Stimulated activated naive CD8-positive, alpha-beta T cell treated with anti-CD3 and anti-CD28 coated beads, Interleukin-15, Interleukin-2, amounts not matched to agents 100 ng/mL and 50 ng/mL, for 24 hours (primary cell): ENCODE measurements around the gene LY6G6C.

Experiments
- H3K27ac Mint-ChIP-seq: one replicate; pipeline ENCODE4 v1.8.0; 2021; ENCODE audit warnings: mild to moderate bottlenecking, mixed read lengths
- H3K27me3 Mint-ChIP-seq: one replicate; pipeline ENCODE4 v1.8.0; 2021; ENCODE audit warnings: mixed read lengths
- H3K36me3 Mint-ChIP-seq: one replicate; pipeline ENCODE4 v1.8.0; 2021; ENCODE audit warnings: low read depth, mixed read lengths
- H3K4me1 Mint-ChIP-seq: one replicate; pipeline ENCODE4 v1.8.0; 2021; ENCODE audit warnings: low read depth, mixed read lengths
- H3K4me3 Mint-ChIP-seq: one replicate; pipeline ENCODE4 v1.8.0; 2021; ENCODE audit warnings: mild to moderate bottlenecking, mixed read lengths
- H3K9me3 Mint-ChIP-seq: one replicate; pipeline ENCODE4 v1.8.0; 2021; ENCODE audit warnings: mixed read lengths

LY6G6C gene

DNA sequence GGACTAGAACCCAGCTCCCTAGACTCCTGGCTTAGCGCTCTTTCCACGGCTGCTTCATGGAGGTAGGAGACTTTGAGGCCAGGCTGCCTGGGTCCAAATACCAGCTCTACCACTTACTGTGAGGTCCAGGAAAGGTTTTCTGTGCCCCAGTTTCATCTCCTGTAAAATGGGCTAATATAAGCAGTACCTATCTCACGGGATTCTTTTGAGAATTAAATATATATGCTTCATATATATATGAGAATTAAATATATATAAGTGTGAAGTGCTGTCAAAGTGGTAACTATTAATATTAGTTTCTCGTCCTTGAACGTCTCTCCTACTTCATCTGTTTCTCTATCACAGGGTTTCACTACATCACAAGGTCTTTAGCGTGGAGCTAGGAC is 30.5 kb downstream of the LY6G6C start:
- Mint-ChIP-seq H3K36me3 (peaks cover 41% of the 10 kb centered on the region), H3K9me3 (no peaks in the 10 kb centered on the region), H3K4me3 (no peak overlapping the region), H3K27me3 (no peaks in the 10 kb centered on the region), H3K27ac (peak overlapping the region; percentile 60), H3K4me1 (peaks cover 16% of the 10 kb centered on the region)

GRCh38 chr6:31690231-31691077 is 31.1 kb downstream of the LY6G6C start:
- no peak overlapping the region for H3K4me3 Mint-ChIP-seq
- peak overlapping the region; percentile 60 for H3K27ac Mint-ChIP-seq
- H3K27me3 Mint-ChIP-seq = no peaks in the 10 kb centered on the region
- no peaks in the 10 kb centered on the region for H3K9me3 Mint-ChIP-seq
- H3K36me3 Mint-ChIP-seq = peaks cover 41% of the 10 kb centered on the region
- H3K4me1 Mint-ChIP-seq = peaks cover 16% of the 10 kb centered on the region

DNA sequence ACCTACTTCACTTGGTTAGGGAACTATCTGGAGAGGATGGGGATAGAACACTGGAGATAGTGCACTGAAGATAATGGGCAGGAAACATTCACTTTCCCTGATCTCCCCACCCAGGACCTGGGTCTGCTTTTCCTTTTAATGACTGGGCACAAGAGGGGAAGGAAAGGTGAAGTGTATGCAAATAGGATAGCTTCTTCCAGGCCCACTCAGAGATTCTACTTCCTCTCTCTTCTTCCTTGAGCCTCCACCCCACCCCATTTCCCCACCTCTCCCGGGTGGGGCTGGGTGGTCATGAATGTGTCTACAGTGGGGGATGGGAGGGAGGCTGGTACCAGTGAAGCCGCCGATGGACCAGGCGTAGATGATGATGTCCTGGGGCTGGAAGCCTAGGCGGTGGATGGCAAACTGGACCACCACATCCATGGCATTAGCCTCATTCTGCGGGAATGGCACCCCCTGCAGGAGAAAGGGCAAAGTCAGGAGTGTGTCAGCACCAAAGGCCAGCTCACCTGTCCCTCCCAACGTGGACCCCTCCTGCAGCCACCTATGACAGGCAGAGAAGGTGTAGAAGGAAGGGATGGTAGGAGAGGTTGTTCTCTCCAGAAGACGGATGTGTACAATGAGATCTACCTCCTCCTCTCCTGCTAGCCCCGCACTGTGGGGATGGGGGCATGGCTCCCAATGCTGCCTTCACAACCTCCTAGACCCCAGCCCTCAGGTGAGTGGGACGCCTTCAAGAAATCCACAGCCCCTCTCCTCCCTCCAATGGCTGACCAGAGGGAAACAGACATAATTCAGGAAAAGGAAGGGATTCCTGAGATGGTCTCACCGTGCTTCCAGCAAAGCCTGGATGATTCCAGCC is 32.1 kb downstream of the LY6G6C start:
- no peak overlapping the region for H3K4me3 Mint-ChIP-seq
- peak overlapping the region; percentile 49 for H3K27ac Mint-ChIP-seq
- no peaks in the 10 kb centered on the region for H3K27me3 Mint-ChIP-seq
- no peaks in the 10 kb centered on the region for H3K9me3 Mint-ChIP-seq
- H3K36me3 Mint-ChIP-seq = peaks cover 33% of the 10 kb centered on the region
- peaks cover 16% of the 10 kb centered on the region for H3K4me1 Mint-ChIP-seq

- H3K9me3 Mint-ChIP-seq = no peaks in the 10 kb centered on the region
- no peak overlapping the region for H3K27ac Mint-ChIP-seq
- no peaks in the 10 kb centered on the region for H3K27me3 Mint-ChIP-seq
- H3K36me3 Mint-ChIP-seq = peaks cover 30% of the 10 kb centered on the region
- H3K4me3 Mint-ChIP-seq = no peak overlapping the region
- peaks cover 16% of the 10 kb centered on the region for H3K4me1 Mint-ChIP-seq
Observed at GRCh38 chr6:31687860-31688693, 33.5 kb downstream of the LY6G6C start.

DNA sequence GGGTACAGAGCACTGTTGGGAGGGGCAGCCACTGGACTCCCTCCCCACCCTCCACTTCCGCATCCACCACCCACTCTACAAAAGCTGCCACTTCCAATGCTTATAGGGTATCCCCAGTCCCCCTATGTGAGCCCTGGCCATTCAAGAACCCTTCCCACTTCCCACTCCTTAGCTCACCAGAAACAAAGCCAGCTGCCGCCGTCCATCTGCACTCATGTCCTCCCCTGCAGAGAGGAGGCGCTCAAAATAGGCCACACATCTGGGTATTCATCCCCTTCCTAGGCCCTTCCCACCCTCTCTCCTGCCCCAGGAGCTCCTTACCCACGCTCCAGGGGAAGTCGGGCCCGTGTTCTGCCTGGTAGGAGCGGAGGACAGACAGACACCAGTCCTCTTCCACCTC is 34.2 kb downstream of the LY6G6C start:
- Mint-ChIP-seq H3K36me3 (peaks cover 25% of the 10 kb centered on the region), H3K27me3 (no peaks in the 10 kb centered on the region), H3K4me1 (peaks cover 16% of the 10 kb centered on the region), H3K27ac (no peak overlapping the region), H3K4me3 (no peak overlapping the region), H3K9me3 (no peaks in the 10 kb centered on the region)

DNA sequence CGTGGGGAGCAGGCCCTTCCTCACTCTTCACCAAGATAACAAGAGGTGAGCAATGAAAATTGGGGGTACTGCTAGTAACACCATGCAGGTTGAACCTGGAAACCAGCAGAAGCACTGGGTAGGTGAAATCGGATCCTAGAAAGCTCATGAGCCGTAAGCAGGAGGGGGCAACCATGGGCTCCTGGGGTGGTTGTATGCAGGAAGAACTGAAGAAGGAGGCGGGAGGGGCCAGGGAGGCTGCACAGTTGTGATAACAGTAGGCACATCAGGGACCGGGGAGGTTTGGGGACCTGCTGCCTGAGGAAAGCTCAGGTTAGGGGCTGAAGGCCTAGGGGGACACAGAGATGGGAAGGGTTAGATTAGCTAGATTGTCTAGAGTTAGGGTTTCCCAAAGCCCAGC is 35.1 kb downstream of the LY6G6C start:
- H3K36me3 Mint-ChIP-seq = peaks cover 25% of the 10 kb centered on the region
- peaks cover 19% of the 10 kb centered on the region for H3K4me1 Mint-ChIP-seq
- no peak overlapping the region for H3K27ac Mint-ChIP-seq

DNA sequence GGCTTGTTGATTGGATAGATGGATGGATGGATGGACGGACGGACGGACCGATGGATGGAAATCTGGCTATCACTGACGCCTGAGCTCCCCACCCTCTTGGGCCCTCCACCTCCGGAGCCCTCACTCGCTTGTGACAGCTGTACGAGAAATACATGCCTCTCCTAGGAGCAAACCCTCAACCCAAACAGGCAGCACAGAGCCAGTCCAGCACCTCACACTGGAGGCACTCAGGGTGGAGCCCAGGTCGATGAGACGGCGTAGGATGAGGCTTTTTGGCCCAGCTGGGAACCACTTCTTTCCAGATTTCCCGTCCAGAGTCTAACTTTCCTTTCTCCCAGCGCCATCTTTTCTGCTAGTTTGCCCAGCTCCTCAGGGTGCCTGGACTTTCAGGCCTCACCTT is 38.0 kb downstream of the LY6G6C start:
- Mint-ChIP-seq H3K27ac (no peak overlapping the region), H3K36me3 (peaks cover 8% of the 10 kb centered on the region), H3K4me3 (no peak overlapping the region), H3K27me3 (no peaks in the 10 kb centered on the region), H3K9me3 (no peaks in the 10 kb centered on the region), H3K4me1 (peaks cover 18% of the 10 kb centered on the region)

More for the DNA sequence above, 35.1 kb downstream of the LY6G6C start:
- Mint-ChIP-seq H3K4me3 (no peak overlapping the region), H3K9me3 (no peaks in the 10 kb centered on the region), H3K27me3 (no peaks in the 10 kb centered on the region)

DNA sequence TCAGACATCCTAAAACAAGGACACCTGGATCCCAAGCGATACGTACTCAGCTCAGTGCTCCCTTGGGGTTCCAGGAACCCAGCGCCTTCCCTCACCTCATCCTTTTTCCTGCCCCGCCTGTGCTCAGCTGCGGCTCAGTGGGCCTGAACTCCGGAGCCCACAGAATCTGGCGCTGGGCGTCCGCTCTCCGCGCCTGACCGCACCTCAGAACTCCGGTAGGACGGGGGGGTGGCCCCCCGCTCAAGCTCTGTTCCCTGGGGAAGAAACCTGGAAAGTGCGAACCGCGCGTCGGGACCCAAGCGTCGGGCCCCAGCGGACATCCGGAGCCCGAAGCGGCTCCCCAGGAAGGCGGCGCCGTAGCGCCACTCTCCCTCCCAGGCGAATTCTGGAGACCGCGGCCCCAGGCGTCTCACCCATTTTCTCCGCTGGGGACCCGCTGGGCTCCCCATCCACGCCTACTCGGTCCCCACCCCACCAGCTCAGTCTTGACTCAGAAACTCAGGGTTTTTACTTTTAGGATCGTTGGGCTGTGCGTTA is 40.3 kb downstream of the LY6G6C start:
- peaks cover 18% of the 10 kb centered on the region for H3K4me1 Mint-ChIP-seq

DNA sequence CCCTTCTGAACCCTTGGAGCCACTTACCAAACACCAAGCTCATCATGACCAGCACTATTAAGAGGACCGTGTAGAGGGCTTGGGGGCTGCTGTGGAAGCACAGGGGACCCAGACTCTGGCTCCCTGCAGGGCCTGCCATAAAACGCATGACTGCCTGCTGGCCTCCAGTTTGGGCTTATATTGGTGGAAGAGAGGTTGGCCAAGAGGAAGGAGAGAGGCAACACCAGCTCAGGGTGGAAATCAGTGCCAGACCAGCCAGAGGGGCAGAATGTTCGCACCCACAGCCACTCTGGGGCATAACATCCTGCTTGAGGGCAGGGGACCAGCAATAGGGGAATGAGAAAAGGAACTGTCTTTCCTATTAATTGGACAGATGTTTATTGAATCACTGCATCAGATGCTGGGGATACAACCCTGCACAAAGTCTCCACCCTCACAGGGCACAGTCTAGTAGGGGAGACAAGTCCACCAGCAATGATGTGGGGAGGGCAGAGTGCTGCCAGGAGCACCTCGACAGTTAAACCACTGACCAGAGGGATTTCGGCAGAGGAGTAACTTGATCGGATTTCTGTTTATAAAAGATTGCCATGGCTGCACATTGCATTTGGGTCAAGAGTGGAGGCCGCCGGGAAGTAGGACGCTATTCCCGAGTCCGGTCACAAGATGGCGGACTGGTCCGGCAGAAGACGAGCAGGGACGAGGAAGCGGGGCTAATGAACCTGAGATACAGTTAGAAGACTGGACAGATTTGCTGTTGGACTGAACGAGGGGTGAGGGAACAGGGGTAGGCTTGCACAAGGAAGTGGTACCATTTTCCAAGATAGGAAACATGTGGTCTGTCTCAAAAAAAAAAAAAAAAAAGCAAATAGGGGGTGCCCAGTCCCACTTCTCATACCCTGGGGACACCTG is 41.1 kb downstream of the LY6G6C start, which contains the start of gene LY6G5C:
Gene LY6G5C, minus strand, starts transcription at position 842 of the 909 bp plus-strand sequence. Its CDS starts 694 bp downstream, at position 148.
- Mint-ChIP-seq H3K36me3 (no peaks in the 10 kb centered on the region), H3K4me1 (peaks cover 18% of the 10 kb centered on the region), H3K27me3 (no peaks in the 10 kb centered on the region), H3K27ac (peak within 1 kb of the TSS; percentile 70), H3K9me3 (no peaks in the 10 kb centered on the region), H3K4me3 (peak within 1 kb of the TSS; percentile 75)

More for the DNA sequence above, 40.3 kb downstream of the LY6G6C start:
- H3K9me3 Mint-ChIP-seq = no peaks in the 10 kb centered on the region
- peak overlapping the region; percentile 70 for H3K27ac Mint-ChIP-seq
- H3K36me3 Mint-ChIP-seq = no peaks in the 10 kb centered on the region
- no peaks in the 10 kb centered on the region for H3K27me3 Mint-ChIP-seq
- peak overlapping the region; percentile 75 for H3K4me3 Mint-ChIP-seq

DNA sequence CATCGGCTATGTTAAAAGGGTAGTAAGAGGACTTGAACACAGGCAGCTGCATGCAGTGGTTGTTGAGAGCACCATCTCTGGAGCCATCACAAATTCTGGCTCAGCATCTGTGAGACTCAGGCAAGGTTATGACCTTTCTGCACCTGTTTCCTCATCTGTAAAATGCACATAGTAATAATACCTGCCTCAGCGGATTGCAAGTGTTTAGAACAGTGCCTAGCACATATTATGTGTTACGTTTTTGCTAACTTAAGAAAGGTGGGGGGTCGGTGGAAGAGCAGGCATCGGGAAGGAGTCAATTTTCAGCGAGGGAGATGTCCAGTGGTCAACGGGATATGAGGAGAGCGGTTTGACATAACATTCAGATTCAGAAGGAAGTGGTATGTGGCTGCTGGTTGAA is 43.6 kb downstream of the LY6G6C start:
- no peaks in the 10 kb centered on the region for H3K27me3 Mint-ChIP-seq
- no peak overlapping the region for H3K4me3 Mint-ChIP-seq
- H3K36me3 Mint-ChIP-seq = peaks cover 5% of the 10 kb centered on the region
- H3K27ac Mint-ChIP-seq = no peak overlapping the region
- H3K9me3 Mint-ChIP-seq = no peaks in the 10 kb centered on the region
- H3K4me1 Mint-ChIP-seq = peaks cover 18% of the 10 kb centered on the region

GRCh38 chr6:31676904-31677303 is 44.6 kb downstream of the LY6G6C start:
- no peak overlapping the region for H3K4me3 Mint-ChIP-seq
- no peak overlapping the region for H3K27ac Mint-ChIP-seq
- H3K9me3 Mint-ChIP-seq = no peaks in the 10 kb centered on the region
- peaks cover 18% of the 10 kb centered on the region for H3K4me1 Mint-ChIP-seq
- H3K36me3 Mint-ChIP-seq = peaks cover 14% of the 10 kb centered on the region
- H3K27me3 Mint-ChIP-seq = no peaks in the 10 kb centered on the region

DNA sequence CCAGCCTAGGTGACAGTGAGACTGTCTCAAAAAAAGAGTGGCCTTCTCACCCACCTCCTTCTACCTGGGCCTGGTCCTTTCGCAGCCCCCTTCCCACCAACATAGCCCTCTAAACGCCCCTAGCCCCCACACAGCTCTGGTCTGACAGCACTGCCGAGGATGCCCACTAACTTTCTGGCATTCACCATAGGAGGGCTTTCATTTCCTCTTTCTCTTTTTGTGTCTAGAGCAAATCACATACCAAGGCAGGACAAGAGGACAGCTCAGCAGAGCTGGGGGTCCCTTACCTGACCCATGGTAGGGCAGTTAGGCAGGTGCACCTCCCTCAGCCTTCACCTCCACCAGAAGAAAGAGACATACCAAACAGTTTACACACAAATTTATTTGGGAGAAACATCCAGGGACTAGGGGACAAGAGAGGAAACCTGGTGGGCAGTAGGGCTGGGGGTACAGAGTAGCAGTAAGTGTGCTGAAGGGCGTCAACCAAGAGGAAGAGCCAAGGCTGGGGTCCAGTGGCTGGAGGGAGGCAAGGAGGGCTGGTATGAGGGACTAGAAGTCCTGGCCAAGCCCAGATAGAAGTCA is 45.1 kb downstream of the LY6G6C start:
- H3K36me3 Mint-ChIP-seq = peaks cover 19% of the 10 kb centered on the region
- H3K27ac Mint-ChIP-seq = no peak overlapping the region
- no peaks in the 10 kb centered on the region for H3K9me3 Mint-ChIP-seq
- H3K4me3 Mint-ChIP-seq = no peak overlapping the region
- no peaks in the 10 kb centered on the region for H3K27me3 Mint-ChIP-seq
- peaks cover 14% of the 10 kb centered on the region for H3K4me1 Mint-ChIP-seq

DNA sequence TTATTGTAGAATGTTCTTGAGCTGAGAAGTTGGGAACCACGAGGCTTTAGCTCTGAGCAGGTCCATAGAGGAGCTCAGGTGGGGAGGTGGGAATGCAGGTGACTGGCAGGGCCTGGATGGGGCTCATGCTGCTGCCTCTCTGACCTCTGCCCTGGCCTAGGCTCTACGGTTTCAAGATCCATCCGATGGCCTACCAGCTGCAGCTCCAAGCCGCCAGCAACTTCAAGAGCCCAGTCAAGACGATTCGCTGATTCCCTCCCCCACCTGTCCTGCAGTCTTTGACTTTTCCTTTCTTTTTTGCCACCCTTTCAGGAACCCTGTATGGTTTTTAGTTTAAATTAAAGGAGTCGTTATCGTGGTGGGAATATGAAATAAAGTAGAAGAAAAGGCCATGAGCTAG is 51.9 kb downstream of the LY6G6C start, which contains the start of gene LY6G5B:
Gene LY6G5B, plus strand, starts transcription at position 301 of the 400 bp plus-strand sequence. CDS start 975 bp downstream, outside the sequence.
- Mint-ChIP-seq H3K36me3 (peaks cover 72% of the 10 kb centered on the region), H3K4me1 (peaks cover 36% of the 10 kb centered on the region), H3K9me3 (no peaks in the 10 kb centered on the region), H3K27me3 (no peaks in the 10 kb centered on the region), H3K27ac (no peak within 1 kb of the TSS), H3K4me3 (no peak within 1 kb of the TSS)
